Endometrial microvascular endothelial cells (primary cell): Measurements from ENCODE around the gene HOOK2. TPM values are rescaled to one million over a fixed set of nuclear protein-coding genes. Genes with fewer than 3 reads are reported as not detected.

ENCODE experiments used
- in situ Hi-C: cut with HindIII; loops from 2 replicates; pipeline ENCODE4 v1.10.0; 2017; ENCODE audit warnings: low sequenced_read_pairs, low pct_unique_long_range_greater_than_20kb; ENCODE audit errors: inconsistent ontology term
- total RNA-seq: library from RNA; depleted of rRNA; stranded (reverse); fragments of >200 nt; gene quantifications from one replicate; pipeline ENCODE4 v1.2.3, GENCODE V29; 2015; ENCODE audit errors: inconsistent ontology term

HOOK2 gene
- total RNA-seq, 1 donor from 2014 or later = 6.6 TPM

- in situ Hi-C loops = no loop called here
Measured at GRCh38 chr19:12794196-12794941, 19.0 kb upstream of the HOOK2 start.

DNA sequence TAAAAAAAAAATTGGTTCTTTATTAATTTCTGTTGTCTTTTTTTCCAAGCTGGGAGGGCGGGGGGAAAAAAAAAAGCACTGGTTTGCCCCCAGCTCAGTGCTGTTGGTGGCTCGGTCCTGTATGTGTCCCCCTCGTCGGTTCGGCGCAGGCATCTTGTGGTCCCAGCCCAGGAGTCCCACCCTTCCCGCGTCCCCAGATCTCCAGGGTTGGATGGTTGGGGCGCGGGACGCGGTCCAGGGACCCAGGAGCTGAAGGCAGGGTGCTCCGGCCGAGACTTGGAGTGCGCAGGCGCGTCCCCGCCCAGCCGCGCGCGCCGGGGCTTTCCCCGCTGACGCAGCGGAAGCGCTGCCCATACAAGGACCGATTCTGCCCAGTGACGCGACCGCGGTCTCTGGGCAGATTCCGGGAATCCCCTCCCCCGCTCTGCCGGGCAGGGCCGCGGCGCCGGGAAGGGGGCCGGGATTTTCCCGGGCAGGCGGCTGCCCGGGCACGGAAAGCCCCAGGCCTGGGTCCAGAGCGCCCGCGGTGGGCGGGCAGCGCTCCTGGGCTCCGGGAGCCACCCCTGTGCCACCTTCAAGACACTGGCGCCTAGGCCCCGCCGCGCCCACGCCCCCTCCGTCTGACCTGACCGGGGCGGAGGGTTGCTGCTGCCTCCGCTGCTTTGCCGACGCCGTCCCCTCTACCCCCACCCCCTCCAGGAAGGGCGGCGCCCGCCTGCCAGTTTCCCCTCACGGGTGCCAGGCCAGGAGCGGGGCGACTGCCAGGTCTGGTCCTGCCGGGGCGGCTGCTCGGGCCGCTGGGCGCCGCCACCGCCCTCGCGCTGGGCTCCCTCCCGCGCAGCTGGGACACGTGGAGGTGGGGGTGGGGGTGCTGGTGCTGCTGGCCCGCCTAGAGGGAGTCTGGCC lies 18.2 kb upstream of the HOOK2 start:
- in situ Hi-C loops = no loop called here

DNA sequence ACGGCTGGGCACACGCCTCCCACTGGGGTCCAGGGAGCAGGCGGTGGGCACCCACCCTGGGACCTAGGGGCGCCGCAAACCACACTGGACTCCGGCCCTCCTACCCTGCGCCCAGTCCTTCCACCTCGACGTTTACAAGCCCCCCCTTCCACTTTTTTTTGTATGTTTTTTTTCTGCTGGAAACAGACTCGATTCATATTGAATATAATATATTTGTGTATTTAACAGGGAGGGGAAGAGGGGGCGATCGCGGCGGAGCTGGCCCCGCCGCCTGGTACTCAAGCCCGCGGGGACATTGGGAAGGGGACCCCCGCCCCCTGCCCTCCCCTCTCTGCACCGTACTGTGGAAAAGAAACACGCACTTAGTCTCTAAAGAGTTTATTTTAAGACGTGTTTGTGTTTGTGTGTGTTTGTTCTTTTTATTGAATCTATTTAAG lies 17.5 kb upstream of the HOOK2 start:
- in situ Hi-C loops = no loop called here

- in situ Hi-C loops = no loop called here
Measured at GRCh38 chr19:12792051-12792852, 16.9 kb upstream of the HOOK2 start.

GRCh38 chr19:12791345-12792050 lies 16.1 kb upstream of the HOOK2 start, which contains the start of gene JUNB:
Gene JUNB, plus strand, starts transcription at chr19:12791486. Its CDS starts 286 bp downstream, at chr19:12791772.
- in situ Hi-C loops = no loop called here

DNA sequence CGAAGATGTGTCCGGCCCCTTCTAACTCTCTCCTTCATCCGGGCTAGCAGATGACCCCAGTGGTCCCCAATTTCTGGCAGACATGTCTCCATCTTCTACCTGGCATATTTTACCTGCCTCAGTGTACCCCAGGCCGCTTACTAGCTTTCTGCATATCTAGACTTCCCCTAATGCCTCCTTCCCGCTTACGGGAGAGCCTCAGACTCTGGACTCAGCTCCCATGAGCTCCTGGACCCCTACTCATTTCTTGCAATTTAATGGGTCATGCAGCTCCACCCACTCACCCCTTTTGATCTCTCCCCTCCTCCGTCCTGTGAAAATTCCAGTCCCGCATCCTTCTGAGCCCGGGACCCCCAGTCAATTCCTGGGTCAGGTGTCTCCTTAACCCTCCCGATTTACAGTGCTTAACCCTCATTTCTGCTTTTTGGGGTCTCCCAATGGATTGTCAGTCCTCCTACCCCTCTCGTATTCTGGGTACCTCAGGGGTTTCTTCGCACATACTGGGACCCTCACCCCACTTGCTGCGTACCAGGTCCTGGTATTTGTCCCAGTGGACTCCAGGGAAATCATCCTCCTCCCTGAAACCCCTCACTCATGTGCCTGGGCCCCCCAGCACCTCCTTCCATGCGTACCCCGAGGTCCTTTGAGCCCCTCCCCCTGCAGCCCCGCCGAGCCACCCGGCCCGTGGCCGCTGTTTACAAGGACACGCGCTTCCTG lies 15.4 kb upstream of the HOOK2 start:
- in situ Hi-C loops = no loop called here

GRCh38 chr19:12789904-12790619 lies 14.7 kb upstream of the HOOK2 start:
- in situ Hi-C loops = no loop called here

DNA sequence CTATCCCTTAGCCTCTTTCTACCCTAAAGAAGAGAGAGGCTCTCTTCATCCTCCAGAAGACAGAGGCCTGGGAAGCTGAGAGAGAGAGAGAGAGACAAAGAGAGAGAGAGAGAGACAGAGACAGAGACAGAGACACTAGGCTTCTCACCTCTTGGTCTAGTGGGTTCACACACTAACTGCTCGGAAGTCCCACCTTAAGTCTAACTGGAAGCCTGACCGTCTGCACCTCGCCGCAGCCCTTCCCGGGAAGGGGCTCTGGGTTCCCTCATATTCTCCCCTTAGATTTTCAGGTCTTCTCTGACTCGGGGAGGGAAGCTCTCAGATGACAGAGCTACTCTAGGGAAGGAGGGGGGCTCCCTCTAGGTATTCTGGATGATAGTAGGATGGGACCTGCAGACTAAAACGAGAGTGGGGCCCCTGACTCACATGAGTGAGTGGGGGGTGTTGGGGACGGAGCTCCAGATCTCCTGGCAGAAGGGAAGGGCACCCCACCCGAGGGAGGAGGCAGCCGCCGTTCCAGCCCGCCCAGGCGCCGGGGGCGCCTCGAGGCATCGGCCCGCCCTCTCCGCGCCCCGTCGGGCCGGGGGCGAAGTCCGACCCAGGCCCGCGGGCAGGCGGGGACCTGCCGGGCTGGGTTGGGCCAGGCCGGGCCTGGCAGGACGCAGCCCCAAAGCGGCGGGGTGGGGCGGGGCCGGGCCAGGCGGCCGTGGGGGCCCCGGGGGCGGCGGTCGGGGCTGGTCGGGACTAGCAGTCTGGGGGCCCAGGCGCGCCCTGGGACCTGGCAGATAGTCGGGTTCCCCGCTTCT lies 13.9 kb upstream of the HOOK2 start:
- in situ Hi-C loops = no loop called here

DNA sequence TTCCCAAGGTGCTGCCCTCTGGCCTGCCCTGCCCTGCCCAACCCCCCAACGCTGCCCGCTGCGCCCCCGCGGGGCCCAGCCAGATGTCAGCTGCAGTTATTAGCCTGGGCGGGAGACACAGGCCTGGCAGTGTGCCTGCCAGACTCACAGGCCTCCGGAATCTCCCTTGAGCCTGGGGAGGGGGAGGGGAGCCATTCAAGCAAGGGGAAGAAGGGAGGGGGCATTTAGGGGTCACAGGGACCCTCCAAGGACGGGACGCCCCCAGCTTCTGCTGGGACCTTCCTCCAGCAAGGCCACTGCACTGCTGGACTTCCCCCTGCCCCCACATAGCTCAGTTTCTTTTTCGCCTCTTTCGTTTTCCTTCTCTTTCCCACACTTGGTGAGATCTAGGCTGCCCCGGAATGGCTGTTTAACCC lies 13.3 kb upstream of the HOOK2 start:
- in situ Hi-C loops = no loop called here

DNA sequence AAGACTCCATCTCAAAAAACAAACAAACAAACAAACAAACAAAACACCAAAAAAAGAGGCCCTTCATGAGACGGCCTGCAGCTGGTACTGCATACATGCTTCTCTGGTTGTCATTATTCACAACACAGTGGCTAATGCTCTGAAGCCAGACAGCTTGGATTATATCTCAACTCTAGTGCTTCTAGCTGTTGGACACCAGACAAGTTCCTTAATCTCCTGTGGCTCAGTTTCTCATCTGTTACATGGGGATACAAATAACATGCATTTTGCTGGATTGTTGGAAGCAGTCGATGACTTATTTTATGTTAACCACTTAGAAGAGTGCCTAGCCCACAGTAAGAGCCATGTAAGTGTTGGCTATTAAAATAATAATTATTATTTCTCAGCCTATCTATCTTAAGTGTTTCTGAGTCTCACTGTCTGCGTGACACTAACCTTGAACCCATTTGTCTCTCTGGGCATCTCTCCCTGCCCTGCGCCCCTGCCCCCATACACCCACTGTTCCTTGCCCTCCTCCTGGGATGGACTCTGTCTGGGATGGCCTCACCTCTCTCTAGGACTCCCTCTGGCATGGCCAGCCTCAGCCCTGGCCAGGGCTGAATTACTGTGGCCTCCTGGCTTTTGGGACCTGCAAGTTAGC lies 12.8 kb upstream of the HOOK2 start:
- in situ Hi-C loops = no loop called here

GRCh38 chr19:12787458-12787857 lies 12.1 kb upstream of the HOOK2 start:
- in situ Hi-C loops = no loop called here

- in situ Hi-C loops = no loop called here
Measured at GRCh38 chr19:12786952-12787351, 11.6 kb upstream of the HOOK2 start.

DNA sequence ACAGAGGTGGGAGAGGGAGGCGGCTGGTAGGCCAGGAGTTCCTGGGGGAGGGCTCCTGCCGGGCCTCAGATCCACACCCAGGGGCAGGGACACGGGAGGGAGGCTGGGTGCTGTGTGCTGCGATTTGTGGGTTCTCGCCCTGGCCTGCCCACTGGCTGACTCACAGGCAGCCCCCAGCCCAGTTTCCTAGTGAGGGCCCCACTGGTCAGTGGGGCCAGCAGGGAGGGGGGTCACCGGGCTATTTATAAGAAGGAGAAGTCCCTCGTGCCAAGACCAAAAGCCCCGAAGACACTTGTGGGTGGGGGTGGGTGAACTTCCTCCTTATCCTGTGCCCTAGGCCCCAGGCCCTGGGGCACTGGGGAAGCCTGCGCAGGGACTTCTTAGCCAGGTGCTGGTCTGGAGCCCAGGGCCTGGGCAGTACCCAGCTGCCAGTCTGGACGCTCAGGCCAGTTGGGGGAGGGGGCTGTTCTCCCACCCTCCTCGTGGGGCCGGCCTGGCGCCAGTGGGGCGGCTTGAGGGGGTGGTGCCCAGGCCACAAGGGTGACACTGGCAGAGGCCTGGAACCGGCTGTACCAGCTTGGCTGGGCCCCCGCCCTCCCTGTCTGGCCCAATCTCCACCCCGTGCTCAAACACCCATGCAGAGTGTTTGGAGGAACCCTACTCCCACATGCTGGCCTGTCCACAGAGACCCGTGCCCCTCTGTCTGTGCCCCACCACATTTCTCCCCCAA lies 11.0 kb upstream of the HOOK2 start:
- in situ Hi-C loops = no loop called here

- in situ Hi-C loops = no loop called here
Measured at GRCh38 chr19:12785431-12786031, 10.2 kb upstream of the HOOK2 start.

DNA sequence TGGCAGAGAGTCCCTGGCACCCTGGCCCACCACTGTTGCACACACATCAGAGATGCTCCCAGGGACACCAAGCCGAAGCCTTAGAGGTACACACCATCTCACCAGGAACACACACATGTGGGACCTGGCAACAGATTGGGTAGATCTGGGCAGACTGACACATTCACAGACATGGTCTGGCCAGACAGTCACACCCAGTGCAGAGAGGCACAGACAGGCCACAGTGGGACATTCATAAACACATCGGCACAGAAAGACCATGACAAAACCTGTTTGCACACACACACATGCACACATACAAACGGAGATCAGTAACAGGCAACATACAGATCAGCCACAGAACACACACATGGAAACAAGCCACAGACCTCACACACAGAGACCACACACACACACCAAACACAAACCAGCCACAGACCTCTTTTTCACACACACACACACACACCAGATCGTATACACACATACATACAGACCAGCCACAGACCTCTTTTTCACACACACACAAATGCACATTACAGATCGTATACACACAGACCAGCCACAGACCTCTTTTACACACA lies 9.6 kb upstream of the HOOK2 start:
- in situ Hi-C loops = no loop called here
